Measurements from ENCODE around the gene ELFN2.
"Not testable (repeated sequence)": the region's sequence is repeated elsewhere in the genome, so short reads cannot be mapped to it uniquely, and the experiment has no call there.

GRCh38 chr22:37399457-37399856 lies 27.8 kb downstream of the ELFN2 start:
- TF ChIP-seq CTCF, POLR2AphosphoS5, POLR2A (IDR thresholded peaks at IDR 0.05): not testable (repeated sequence)
